Stimulated activated CD4-positive, alpha-beta T cell treated with anti-CD3 and anti-CD28 coated beads, Interleukin-1b, Interleukin-23, amount 100 ng/mL, for 48 hours (primary cell): ENCODE data around the gene OR11A1.

Source experiments
- DNase-seq: peaks from one replicate; pipeline ENCODE4 v3.0.0-alpha.2; 2020

Gene OR11A1, protein sequence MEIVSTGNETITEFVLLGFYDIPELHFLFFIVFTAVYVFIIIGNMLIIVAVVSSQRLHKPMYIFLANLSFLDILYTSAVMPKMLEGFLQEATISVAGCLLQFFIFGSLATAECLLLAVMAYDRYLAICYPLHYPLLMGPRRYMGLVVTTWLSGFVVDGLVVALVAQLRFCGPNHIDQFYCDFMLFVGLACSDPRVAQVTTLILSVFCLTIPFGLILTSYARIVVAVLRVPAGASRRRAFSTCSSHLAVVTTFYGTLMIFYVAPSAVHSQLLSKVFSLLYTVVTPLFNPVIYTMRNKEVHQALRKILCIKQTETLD

DNA sequence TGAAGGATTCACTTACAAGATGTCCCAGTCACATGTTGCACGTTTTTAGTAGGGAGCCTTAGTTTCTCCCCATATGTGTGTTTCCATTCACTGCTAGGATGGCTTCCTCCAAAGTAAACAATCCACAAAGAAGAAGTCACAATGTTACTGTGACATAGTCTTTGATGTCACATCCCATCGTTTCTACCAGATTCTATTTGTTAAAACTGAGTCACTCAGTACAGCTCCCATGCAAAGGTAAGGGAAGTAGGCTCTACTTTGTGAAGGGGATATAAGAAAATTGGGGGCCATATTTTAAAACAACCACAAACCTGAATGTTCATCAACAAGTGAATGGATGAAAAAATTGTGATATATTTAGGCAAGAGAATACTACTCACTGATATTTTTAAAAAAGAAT is at the start of gene OR11A1, which contains the start of gene OR2H1:
Gene OR11A1, minus strand, starts transcription at position 101 of the 400 bp plus-strand sequence. CDS start 29,430 bp downstream, outside the sequence.
Gene OR2H1, plus strand, starts transcription at position 185 of the 400 bp plus-strand sequence. CDS start 4,615 bp downstream, outside the sequence.
- no peak for DNase-seq

DNA sequence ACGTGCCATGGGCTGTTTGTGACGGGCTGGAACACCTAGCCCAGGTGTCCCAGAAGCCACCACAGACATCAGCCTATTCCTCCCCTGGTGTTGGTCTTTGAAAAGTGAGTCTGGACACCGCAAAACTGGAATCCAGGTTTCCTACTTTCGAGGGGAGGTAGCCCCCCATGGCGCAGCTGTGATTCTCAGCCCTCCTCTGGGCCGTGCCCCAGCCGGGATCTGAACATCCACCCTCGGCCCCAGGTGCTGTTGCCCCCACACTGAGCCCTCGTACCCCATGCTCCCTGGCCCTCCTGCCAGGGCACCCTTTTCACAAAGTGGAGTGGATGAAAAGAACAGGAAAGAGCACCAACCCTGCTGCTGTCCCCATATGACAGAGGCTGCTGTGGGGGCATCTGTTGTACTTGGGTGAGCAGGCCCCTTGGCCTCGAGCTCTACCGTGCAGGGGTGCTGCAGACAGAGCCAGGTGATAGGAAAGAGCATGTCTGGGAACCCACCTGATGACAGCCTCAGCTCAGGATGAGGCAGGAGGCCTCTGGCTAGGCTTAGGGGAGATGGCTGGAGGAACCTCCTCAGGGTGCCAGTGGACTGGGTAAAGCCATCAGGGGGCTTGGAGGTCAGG is 49.7 kb upstream of the OR11A1 start:
- DNase-seq, result no peak

DNA sequence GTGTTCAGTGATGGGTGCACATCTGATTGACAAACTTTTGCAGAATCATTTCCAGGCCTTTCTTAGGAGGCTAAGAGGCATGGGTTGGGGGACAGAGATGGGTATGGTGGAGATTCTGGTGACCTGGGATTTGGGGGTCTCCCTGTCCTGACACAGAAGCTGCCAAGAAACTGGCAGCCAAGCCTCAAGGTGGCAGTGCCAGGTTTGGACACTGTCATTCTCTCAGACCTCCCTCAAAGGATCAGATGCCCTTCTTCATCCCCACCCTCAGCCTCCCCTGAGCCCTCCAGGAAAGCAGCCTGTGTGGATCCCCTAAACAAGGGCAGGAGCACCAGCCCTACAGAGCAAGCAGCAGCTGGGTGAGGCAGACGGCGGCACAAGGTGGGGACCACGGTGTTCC is 48.9 kb upstream of the OR11A1 start:
- DNase-seq, result no peak

DNA sequence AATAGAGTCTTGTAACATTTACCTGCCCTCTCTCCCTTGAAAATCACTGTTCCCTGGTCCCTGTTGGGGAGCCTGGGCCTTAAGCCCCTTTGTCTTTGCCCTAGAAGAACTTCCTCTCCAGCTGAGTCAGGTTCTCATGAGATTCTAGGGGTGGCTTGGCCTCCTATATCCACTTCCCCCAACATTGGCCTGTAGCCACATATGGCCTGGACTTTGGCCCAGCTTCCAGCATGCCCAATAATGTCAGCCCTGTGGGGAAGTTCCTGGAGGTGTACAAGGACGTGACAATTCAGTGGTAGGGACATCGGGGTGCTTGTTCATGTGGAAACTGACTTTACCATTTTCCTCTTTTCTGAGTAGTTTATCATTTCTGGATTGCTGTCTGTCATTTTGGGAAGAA is 48.1 kb upstream of the OR11A1 start:
- no peak for DNase-seq

DNA sequence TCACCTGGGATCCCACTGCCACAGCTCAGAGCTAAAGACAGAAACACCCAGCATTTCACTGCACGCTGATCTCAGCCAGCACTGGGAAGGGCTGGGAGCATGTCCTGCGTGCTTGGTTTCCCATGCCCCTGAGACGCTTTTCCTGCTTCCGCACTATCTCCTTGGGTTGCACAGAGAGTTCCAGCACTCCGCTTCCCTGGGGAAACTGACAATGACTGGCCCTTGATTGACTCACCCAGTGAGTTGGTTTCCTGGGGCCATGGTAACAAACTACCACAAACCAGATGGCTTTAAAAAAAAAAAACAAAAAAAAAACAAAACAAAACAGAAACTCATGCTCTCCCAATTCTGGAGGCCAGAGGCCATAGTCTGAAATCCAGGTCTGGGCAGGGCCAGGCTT is 45.7 kb upstream of the OR11A1 start:
- DNase-seq, result no peak

DNA sequence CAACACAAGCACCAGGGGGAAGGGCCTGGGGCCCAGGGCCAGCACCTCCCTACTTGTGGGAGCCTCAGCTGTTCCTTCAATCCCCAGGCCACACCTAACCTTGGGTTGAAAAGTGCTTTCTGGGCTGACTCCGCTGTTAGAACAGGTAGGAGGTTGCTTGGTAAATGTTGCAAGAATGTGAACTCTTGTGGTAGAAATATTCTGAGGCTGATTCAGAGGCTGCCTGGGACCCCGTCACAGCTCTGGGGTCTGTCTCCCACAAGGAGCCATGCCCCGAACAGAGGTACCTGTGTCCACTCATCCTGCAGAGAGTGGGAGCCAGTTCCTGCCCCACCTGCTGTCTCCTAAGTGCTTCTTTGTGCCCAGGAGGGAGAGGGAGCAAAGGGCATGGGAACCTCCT is 45.3 kb upstream of the OR11A1 start:
- no peak for DNase-seq

DNA sequence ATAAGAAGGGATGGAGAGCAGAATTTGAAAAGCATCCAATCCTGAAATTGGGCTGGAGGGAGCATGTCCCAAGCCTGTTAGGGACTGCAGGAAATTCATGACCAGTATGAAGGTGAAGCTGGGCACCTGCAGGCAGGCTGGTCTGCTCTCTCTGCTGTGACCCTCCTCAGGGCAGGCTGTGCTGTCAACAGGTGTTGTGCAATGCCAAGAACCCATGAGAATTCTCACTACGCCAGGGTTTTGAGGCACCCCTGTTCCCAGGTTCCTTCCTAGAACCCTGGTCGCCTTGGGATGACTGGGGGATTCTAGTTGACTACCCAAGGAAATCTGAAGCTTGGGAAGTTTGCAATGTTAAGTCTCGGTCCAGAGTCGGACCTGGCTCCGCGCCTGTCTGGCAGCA is 44.2 kb upstream of the OR11A1 start:
- no peak for DNase-seq

DNA sequence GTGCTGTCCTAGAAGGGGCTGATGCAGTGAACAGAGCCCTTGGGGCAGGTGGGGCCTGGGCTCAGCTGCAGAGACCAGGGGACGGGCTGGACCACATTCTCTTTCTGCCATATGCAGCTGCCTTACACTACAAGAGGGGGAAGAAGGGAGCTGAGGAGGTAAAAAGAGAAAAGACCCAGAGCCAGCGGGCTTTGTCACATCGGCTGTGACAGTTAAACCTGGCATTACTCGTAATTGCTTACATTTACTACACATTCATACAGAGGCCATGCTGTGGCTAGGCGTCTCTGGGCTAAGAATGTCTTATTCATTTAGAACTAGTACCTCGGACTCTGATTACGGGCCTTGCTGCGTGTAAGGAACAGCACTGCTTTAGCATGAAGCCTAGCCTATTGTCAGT is 43.7 kb upstream of the OR11A1 start:
- DNase-seq, result no peak

DNA sequence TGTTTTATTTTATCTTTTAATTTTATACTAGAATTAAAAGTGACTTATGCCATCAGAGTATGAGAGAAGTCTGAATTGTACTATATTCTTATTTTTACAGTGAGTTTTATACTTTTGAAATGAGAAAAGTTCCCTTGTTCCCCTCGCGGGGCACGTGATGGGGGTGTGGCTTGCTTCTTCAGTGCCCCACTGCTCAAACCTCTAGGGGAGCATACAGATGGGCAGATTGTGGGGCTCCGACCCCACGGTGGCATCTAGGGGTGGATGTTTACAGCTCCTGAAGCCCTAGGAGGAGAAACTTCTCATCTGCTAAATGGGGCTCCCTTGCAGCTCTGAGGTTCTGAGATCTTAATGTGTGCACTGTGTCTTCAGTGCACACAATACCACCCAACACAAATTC is 42.8 kb upstream of the OR11A1 start:
- no peak for DNase-seq

DNA sequence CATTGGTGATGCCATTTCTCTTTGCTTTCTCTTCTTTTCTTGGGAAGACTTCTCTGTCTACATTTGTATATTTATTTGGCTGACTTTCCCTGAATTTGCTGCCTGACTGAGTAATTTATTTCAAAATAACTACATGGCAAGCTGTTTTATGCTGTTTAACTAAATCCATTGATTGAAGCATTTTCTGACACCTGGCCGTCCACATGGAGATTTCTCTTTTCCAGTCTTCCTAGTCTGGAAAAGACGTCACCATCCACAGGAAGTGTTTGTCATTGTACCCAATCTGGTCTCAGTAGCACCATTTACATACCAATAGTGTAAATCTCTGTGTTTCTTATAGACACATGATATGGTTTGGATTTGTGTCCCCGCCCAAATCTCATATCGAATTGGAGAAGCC is 40.1 kb upstream of the OR11A1 start:
- DNase-seq, result no peak

DNA sequence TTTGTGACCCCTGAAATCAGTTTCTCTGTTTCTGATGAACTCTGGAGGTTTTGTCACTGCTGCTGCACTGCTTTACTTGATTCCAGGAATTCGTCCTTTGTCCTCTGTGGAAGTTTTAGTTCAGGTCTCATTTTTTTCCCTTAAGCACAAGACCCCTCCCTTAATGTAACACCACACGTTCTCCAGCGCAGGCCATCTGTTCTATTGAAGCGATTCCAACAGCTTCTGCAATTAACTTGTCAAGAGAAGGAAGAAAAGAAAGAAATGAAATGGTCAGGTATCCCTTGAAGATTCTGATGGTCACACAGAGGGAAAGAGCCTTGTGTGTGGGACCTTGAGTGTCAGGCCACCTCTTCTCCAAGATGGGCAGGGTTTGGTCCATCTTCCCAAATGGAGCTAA is 38.7 kb upstream of the OR11A1 start:
- DNase-seq, result no peak

DNA sequence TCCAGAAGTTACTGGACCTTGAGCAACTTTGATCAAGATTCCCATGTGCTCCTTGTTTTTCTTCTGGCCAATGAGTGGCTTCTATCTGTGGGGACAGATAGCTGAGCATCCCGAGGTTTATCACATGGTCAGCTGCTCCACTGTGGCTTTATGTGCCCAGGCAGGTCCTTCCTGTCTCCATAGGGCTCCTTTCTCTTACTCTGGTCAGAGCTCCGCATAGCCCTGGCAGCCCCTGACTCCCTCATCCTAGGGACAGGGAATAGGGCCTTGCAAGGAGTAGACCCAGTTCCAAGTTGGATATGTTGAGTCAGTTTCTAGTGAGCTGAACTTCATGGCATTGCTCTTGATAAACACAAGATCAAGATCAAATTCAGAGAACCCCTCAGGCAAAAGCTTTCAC is 37.3 kb upstream of the OR11A1 start:
- DNase-seq, result no peak

DNA sequence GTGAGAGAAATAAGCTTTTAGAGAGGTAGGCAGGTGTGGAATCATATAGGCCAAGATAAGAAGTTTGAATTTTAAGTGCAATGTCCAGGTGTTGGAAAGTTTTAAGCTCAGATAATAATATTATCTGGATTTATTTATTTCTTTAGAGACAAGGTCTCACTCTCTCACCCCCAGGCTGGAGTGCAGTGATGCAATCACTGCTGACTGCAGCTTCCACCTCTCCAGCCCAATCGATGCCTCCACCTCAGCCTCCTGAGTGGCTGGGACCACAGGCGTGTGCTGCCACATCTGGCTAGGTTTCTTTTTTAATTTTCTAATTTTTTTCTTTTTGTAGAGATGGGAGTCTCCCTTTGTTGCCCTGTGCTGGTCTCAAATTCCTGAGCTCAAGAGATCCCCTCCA is 36.4 kb upstream of the OR11A1 start:
- no peak for DNase-seq

DNA sequence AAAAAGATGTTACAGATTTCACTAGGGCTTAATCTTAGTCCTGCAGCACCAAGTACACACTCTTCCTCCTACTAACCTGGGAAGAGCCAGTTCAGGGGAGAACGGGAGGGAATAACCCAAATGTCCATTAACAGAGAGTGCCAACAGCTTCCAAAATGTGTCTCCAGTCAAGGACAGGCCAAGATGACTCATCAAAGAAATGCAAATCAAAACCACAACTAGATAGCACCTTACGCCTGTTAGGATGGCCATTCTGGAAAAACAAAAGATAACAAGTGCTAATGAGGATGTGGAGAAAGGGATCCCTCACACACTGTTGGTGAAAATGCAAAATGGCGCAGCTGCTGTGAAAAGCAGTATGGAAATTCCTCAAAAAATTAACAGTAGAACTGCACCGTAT is 34.7 kb upstream of the OR11A1 start:
- no peak for DNase-seq

DNA sequence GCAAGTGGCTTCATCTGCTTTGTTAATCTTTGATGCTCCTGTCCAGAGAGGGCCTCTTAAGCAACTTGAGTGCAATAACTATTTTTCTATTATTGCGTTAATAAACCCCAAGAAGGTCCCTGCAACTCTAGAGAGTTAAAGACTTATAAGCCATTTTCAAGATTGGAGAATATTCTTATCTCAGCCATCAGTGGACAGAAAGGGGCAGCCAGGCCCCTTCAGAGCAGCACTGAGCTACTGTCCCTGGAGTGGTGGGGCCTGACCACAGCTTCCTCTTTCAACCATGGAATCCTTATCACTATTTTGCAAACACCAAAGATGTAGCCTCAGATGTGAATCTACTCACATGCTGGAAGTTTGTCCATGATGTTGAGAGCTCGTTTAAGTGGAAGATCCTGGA is 33.7 kb upstream of the OR11A1 start:
- no peak for DNase-seq

DNA sequence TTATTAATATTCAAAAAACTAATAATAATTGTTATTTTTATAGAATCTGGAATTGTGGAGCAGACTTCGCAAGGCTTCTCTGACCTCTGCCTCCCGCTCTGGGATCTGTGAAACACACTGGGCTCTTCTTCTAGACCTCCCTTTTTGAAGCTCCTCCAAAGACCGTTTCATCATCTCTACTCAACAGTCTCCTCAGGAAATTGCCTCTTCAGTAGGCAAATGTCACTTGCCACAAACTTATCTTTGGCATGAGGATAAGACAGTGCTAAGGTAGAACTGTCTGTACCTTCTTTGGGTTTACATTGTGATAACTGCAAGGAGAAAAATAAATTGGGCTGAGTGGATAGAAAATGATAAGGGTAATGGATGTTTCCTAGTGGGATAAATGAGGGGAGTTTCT is 33.2 kb upstream of the OR11A1 start:
- DNase-seq, result no peak

DNA sequence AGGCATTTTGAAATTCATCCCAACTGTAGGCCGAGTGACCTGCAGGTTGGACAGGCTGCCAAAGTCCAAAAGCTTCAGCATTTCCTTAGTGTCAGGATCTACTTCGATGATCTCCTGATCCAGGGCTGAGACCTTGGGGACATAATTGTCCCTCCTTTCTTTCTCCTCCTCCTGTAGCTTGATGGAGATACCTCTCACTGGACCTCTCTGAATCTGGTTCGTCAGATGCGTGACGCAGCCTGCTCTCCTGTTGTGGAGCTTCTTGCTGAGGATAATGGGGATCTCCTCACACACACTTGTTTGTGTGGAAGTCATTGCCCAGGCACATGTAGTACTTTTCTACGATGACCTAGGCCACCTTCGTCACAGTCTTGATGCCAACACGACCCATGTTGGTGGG is 32.4 kb upstream of the OR11A1 start:
- DNase-seq, result no peak

DNA sequence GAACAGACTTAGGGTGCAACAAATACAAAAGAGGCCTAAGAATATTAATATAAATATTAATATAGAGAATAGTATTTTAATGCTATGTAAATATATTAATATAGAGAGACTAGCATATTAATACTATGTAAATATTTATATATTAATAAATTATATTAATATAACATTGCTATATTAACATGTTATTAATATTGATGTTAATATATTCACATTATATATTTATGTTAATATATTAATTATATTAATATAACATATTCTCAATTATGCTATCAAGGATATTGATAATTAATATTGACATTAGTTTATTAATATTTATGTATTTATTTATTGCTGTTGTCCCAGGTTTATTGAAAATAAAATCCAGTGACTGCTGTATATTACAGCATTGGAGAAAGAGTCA is 32.0 kb upstream of the OR11A1 start:
- DNase-seq, result no peak

DNA sequence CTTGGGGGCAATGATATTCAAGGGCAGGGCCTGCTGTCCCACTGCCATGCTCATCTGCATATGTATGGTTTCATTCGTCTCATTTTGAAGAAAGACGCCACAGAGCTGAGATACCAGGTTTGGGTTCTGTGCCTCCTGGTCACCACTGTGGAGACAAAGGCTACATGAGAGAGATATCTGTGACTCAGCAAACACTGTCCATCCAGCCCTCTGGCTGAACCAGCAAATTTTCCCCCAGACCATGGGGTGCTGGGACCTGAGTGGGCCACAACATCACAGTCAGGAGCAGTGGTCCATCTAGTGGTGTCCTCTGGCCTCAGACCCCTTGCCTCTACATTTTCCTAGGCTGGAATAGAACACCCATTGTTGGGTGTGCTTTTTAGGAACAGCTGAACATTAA is 30.8 kb upstream of the OR11A1 start, which contains the start of gene MAS1L:
Gene MAS1L, minus strand, starts transcription at position 297 of the 400 bp plus-strand sequence. Its CDS starts 54 bp downstream, at position 243.
- DNase-seq, result no peak

DNA sequence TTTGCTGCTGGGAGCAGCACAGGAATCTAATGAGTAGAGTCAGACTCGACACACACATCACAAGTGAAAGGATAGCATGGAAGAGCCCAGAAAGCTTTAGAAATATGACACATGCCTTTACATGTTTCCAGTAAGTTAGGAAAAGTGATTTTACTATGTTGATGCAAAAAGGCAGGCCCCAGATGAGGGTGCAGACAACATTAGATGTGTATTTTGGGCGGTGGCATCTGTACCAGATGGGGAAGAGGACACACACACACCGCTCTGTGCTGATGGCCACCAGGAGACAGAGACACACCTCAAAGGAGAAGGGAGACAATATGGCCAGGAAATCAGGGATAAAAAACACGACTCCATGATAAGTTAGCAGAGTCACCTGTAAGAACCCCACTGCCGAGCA is 30.3 kb upstream of the OR11A1 start:
- no peak for DNase-seq

DNA sequence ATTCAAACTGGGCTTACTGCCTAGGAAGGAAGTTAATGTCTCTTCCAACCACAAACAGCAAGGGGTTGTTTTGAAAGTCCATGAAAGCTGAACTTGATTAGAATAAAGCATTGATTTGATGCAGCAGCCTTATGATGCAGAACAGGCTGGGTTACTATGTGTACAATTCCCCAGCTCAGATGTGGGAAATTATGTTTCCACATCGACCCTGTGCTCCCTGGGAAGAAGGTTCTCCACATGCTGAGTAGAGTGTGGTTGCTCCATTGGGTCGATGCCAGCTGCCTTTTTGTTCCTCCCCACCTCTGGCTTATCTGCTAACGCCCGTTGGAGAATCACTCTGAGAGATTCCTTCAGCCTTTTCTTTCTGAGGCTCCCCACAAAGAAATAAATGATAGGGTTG is 29.7 kb upstream of the OR11A1 start:
- DNase-seq, result no peak

DNA sequence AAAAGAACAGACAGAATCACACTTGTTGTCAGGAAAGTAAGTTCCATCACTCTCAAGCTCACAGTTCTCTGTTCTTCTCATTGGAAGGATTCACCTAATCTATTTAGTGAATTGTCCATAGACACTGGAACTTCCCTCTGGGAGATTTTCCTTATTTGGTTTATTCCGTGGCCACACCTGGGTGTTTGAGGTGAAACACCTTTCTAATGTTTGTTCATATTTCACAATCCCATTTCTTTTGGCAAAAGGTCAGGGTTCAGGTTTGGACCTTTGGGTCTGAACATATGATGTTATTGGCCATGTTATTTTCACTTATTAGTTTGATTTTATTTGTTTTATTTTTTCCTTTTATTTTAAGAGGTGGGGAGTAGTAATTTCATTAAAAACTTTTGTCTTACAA is 26.9 kb upstream of the OR11A1 start:
- DNase-seq, result no peak

DNA sequence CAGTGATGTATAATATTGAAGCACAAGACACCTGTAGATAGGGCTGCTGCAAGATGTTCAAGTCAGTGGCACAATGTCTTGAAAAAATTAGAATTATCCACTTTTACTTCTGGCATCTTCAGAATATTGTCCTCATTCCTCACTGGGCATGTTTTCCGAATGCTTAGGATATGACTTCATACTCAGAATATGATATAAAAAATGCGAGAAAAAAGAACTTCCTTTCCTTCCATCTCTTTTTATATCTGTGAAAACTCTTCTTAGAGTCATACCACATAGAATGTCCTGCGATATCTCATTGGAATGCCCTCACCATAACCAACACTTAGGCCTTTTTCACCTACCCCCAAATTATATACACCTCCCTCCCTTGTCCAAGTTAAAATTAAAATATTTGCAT is 26.3 kb upstream of the OR11A1 start:
- no peak for DNase-seq

DNA sequence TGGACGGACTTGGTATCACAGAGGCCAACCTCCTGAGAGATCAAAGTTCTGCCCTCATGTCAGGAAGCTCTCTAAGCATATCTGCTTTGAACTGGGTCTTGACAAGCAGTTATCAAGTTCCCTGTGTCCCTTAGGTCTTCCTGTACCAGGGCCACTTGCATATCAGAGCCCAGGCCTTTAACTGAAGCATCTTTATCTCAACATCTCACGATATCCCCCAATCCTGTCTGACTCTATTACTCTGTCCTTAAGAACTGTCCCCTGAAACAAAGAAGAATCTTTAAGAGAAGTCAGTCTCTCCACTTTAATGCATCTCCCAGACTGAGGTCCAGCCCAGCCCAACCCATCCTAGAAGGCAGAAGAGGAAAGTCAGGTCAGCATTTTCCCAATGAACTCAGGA is 22.7 kb upstream of the OR11A1 start:
- DNase-seq, result no peak

DNA sequence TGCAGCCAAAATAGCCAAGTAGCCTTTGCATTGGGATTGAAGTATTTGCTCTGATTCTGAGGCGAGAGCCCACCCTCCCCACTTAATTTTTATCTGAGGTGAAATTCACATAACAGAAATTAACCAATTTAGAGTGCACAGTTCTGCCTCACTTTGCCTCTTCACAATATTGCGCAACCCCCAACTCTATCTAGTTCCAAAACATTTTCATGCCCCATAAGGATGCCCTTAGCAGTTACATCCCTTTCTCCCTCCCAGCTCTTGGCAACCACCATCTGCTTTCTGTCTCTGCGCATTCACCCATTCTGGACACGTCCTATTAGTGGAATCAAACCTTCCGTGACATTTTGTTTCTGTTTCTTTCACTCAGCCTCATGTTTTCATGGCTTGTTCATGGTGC is 21.9 kb upstream of the OR11A1 start:
- no peak for DNase-seq
